GM12865 (cell line): ENCODE data around the gene ALDH1L1.

Experiments used
- DNase-seq: peaks from one replicate; pipeline ENCODE4 v3.0.0; 2010; ENCODE audit warnings: low read depth
- H3K4me3 ChIP-seq: 2 replicates; pipeline ENCODE4 v1.5.1; 2011; ENCODE audit warnings: mild to moderate bottlenecking, low read depth, low read length, control low read depth
- TF ChIP-seq, protein P1 (sequence below): IDR thresholded peaks from 2 replicates; pipeline ENCODE4 v1.5.1; 2011; ENCODE audit warnings: low read length, control low read depth, low read depth, inconsistent platforms; ENCODE audit not compliant: insufficient read depth; ENCODE audit errors: missing control alignments

The ALDH1L1 gene

GRCh38 chr3:126128504-126129397, 51.6 kb downstream of the ALDH1L1 start:
- H3K4me3 ChIP-seq: no peak overlapping the region
- TF ChIP-seq, protein P1, sequence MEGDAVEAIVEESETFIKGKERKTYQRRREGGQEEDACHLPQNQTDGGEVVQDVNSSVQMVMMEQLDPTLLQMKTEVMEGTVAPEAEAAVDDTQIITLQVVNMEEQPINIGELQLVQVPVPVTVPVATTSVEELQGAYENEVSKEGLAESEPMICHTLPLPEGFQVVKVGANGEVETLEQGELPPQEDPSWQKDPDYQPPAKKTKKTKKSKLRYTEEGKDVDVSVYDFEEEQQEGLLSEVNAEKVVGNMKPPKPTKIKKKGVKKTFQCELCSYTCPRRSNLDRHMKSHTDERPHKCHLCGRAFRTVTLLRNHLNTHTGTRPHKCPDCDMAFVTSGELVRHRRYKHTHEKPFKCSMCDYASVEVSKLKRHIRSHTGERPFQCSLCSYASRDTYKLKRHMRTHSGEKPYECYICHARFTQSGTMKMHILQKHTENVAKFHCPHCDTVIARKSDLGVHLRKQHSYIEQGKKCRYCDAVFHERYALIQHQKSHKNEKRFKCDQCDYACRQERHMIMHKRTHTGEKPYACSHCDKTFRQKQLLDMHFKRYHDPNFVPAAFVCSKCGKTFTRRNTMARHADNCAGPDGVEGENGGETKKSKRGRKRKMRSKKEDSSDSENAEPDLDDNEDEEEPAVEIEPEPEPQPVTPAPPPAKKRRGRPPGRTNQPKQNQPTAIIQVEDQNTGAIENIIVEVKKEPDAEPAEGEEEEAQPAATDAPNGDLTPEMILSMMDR: no peak
- no peak for DNase-seq

GRCh38 chr3:126127904-126128303, 52.5 kb downstream of the ALDH1L1 start:
- no peak for DNase-seq
- TF ChIP-seq, protein P1: no peak
- no peak overlapping the region for H3K4me3 ChIP-seq

DNA sequence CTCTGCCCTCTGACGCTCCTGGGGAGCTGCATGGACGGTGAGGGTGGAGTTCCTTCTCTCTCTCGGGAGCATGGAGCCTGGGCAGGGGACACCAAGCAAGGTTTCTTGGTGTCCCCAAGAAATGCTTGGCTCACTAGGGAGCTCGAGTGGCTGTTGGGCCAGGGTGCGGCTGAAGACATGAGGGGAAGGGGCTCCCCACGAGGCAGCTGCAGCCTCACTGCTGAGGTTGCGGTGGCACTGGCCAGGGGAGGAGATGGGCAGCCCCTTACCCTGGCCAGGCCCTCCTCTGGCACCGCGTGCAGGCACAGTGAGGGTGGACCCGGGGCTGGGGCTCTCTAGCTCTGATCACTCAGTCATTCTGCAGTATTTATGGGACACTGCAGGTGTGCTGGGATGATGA, 52.9 kb downstream of the ALDH1L1 start:
- H3K4me3 ChIP-seq: no peak overlapping the region
- no peak for DNase-seq
- TF ChIP-seq, protein P1: no peak

GRCh38 chr3:126126811-126127431, 53.5 kb downstream of the ALDH1L1 start:
- no peak overlapping the region for H3K4me3 ChIP-seq
- no peak for DNase-seq
- TF ChIP-seq, protein P1: no peak

DNA sequence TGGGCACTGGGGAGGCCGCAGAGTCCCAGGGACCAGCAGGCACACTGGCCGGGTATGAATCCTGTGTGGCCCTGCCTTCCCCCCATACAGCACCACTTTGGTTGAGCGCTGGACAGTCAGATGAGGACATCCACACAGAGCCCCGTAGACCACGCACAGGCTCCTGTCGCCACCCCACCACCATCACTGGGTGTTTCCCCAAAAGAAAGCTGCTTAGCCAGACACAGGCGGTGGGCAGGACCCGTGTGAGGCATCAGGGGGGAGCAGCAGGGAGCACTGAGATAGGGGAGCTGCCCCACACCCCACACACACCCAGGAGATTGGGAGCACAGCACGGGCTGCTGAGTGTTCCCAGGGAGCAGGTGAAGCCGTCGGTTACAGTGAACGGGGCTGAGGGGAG, 54.1 kb downstream of the ALDH1L1 start:
- H3K4me3 ChIP-seq: no peak overlapping the region
- TF ChIP-seq, protein P1: no peak
- no peak for DNase-seq

- DNase-seq: no peak
- TF ChIP-seq, protein P1: no peak
- no peak overlapping the region for H3K4me3 ChIP-seq
These were observed 54.6 kb downstream of the ALDH1L1 start for GRCh38 chr3:126125781-126126251.
